ENCODE results near the gene LRRC56.

- TF ChIP-seq POLR2A (IDR thresholded peaks at IDR 0.05) (no peak), EP300 (IDR thresholded peaks at IDR 0.05) (no peak), CTCF (IDR thresholded peaks at IDR 0.05) (no peak), POLR2AphosphoS5 (IDR thresholded peaks at IDR 0.05) (no peak)
Observed at GRCh38 chr11:537622-538430, 499 bp downstream of the LRRC56 start.

Data from gastroesophageal sphincter (tissue), 3 donors.